GM19438 (cell line): Measurements from ENCODE around the gene PICK1.
"Not testable (repeated sequence)": the region's sequence is repeated elsewhere in the genome, so short reads cannot be mapped to it uniquely, and the experiment has no call there.

Experiments
- ATAC-seq: cut with Tn5 transposase; IDR thresholded peaks from one replicate; pipeline ENCODE4 v1.9.1; 2021; ENCODE audit warnings: low read depth; ENCODE audit not compliant: unreplicated experiment

The PICK1 gene

DNA sequence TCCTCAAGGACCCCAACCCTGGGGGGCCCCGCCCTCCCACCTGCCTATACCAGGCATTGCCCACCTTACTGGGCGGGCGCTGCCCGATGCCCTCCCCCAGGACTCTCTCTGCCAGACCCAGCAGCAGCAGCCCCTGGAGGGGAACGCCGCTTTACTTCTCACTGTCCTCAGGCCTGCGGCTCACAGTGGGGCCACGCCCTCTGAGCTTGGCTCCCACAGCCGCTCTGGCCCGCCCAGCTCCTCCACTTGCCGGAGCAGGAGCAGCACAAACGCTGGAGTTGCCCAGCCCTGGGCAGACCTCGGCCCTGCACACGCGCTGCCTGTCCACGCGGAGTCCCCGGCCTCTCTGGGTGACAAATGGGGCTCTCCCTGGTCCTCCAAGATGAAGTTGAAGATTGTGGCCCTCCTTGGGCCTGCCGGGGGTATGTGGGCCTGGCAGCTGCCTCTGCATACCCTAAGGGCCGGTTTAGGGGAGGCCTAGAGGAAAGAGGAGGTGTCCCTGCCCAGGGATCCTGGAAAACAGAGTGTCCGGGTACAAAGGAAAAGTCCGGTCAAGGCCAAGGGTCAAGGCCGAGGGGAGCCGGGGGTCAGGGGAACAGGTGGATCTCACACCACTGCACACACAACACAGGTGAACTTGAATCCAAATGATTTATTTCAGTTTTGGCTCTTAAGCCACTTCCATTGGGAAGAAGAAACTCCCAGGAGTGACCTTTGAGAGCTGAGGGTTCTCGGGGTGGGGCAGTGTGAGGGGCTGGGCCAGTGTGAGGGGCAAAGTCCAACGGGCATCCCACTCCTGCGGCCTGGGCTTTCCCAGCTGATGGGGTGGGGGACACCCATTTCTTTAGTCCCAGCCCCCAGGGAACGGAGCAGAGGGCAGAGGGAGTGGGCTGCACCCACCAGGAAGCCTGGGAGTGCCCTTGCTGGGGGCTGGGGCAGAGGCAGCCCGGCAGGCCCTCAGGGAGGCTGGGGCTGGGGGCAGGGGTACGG lies 54.0 kb downstream of the PICK1 start:
- no peak for ATAC-seq

GRCh38 chr22:38111925-38112355 lies 54.7 kb downstream of the PICK1 start:
- ATAC-seq = no peak

- ATAC-seq = no peak
Observed at GRCh38 chr22:38112381-38112780, 55.2 kb downstream of the PICK1 start.

- ATAC-seq = no peak
Observed at GRCh38 chr22:38114484-38115398, 57.5 kb downstream of the PICK1 start.

- no peak for ATAC-seq
Observed at GRCh38 chr22:38115423-38116205, 58.4 kb downstream of the PICK1 start.

- ATAC-seq = not testable (repeated sequence)
Observed at GRCh38 chr22:38117556-38117955, 60.4 kb downstream of the PICK1 start.

DNA sequence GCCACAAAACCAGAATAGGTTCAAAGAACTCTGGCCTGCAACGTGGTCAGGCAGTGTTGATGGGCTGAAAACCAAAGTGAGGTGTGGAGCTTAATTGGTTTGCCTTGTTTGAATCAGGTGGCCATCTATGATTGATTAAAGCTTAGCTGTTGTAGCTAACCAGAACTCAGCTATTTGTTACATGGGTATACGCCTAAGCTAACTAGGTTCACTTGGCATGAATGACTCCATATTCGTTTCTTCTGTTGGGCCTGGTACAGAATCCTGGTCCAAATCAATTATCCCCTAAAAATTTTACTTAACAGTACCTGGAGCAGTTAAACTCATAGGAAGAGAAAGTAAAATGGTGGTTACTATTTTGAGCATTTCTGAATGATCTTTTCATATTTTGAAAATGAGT lies 61.0 kb downstream of the PICK1 start:
- no peak for ATAC-seq

DNA sequence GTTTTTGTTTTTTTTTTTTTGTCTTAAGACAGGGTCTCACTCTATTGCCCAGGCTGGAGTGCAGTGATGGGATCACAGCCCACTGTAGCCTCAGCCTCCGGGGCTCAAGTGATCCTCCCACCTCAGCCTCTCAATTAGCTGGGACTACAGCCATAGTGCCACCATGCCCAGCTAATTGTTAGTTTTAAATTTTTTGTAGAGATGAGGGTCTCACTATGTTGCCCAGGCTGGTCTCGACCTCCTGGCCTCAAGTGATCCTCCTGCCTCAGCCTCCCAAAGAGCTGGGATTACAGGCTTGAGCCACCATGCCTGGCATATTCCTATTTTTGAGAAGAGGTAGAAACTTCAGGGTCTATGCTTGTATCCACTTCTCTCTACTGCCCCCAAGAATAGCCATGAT lies 61.5 kb downstream of the PICK1 start:
- ATAC-seq = not testable (repeated sequence)

DNA sequence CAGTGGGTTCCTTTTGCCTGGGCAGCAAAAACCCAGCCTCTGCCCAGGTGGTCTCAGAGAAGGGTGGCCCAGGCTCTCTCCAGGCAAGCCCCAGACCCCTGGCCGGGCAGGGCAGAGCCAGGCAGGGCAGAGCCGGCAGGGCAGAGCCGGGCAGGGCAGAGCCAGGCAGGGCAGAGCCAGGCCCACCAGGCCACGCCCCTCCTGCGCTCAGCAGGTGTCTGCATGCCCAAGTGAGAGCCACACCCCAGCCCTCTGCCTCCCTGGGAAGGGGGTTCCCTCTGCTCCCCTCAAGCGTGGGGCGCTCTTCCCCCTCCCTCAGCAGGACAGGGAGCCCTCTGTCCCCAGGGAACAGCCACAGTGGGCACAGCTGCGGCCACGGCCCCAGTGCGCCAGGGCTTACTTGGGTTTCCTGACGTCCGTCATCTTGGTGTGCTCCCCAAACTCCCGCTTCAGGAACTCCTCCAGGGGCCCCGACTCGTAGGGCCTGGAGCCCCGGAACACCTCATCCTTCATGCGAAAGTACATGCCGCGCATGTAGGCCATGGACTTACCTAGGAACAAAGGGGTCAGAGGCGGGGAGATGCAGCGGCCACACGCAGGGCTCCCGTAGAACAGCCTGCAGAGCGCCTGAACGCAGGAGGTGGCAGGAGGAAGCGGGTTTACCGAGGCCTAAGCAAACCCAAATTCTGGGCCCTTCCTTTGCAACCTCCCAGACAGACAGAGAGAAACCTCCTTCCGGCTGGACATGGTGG lies 63.3 kb downstream of the PICK1 start:
- ATAC-seq = no peak

DNA sequence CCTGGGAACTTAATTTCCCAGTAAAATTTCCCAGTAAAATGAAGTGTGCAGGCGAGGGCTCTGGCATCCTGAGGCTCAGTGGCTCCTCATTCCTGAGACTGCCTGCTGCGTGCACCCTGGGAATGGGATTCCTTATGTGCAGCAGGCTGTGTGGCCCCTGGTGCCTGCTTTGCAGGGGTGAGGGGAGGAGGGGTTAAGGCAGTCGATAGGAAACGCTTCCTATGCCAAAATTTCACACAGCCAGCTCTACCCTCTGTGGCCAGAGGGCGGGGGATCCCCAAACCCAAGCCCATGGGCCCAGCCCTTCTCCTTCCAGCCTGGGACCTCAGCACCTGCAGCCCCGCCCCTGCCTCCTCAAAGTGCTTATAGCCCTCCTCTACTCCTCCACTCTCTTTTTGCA lies 65.4 kb downstream of the PICK1 start:
- ATAC-seq = no peak

DNA sequence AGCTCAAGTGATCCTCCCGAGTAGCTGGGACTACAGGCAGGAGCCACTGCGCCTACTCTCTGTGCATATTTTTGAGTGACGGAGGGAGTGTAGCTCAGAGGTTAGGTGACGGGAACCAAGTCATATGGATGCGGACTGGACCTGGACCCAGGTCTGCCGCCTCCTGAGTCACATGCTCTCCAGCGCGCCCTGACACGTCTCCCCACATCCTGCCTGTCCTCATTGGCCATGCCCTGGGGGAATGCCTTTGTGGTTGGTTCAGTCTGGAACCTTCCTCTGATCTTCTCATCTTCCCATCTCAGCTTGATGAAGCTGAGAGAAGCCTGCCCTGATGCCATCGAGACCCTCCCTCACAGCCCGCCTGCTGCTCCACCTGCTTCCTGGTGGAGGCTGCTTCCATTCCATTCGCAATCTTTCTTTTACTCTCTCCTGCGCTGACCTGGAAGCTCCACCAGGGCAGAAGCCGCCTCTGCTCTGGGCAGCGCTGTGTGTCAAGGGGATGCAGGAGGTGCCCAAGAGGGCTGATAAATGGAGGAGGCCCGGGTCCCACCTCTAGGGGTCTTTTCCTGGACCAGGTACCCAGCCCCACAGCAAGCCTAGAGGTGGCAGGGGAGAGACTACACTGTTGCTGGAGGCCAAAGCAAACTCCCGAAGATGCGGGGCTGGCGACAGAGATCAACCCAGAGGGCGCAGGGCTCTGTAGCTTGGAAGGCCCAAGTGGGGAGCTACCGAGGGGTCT lies 67.2 kb downstream of the PICK1 start:
- no peak for ATAC-seq

GRCh38 chr22:38125038-38125610 lies 67.9 kb downstream of the PICK1 start:
- no peak for ATAC-seq
